HEK293T (cell line): ENCODE measurements around the gene IL12RB2.

ENCODE experiments used
- ARNT ChIP-seq: fragments of 450-650 bp; IDR thresholded peaks from 2 replicates; pipeline ENCODE4 v1.6.1; 2017; ENCODE audit warnings: mild to moderate bottlenecking
- BHLHE40 ChIP-seq: fragments of 450-650 bp; IDR thresholded peaks from 2 replicates; pipeline ENCODE4 v1.6.1; 2016; ENCODE audit warnings: mild to moderate bottlenecking, moderate library complexity, borderline replicate concordance
- CTBP1 ChIP-seq: fragments of 450-650 bp; IDR thresholded peaks from 2 replicates; pipeline ENCODE4 v1.6.1; 2016; ENCODE audit warnings: borderline replicate concordance
- ELF4 ChIP-seq: fragments of 450-650 bp; IDR thresholded peaks from 2 replicates; pipeline ENCODE4 v1.6.1; 2017; ENCODE audit warnings: antibody characterized with exemption
- FOXA1 ChIP-seq: fragments of 450-650 bp; IDR thresholded peaks from 2 replicates; pipeline ENCODE4 v1.6.1; 2016; ENCODE audit warnings: mild to moderate bottlenecking
- FOXK2 ChIP-seq: fragments of 450-650 bp; IDR thresholded peaks from 2 replicates; pipeline ENCODE4 v1.6.1; 2016; ENCODE audit warnings: mild to moderate bottlenecking
- FOXM1 ChIP-seq: fragments of 450-650 bp; IDR thresholded peaks from 2 replicates; pipeline ENCODE4 v1.6.1; 2017; ENCODE audit warnings: mild to moderate bottlenecking, borderline replicate concordance
- HDGF ChIP-seq: fragments of 450-650 bp; IDR thresholded peaks from 2 replicates; pipeline ENCODE4 v1.6.1; 2017; ENCODE audit warnings: antibody characterized with exemption, borderline replicate concordance
- SP1 ChIP-seq: fragments of 450-650 bp; IDR thresholded peaks from 2 replicates; pipeline ENCODE4 v1.6.1; 2017
- TARDBP ChIP-seq: fragments of 450-650 bp; IDR thresholded peaks from 2 replicates; pipeline ENCODE4 v1.6.1; 2016
- ZNF384 ChIP-seq: fragments of 450-650 bp; IDR thresholded peaks from 2 replicates; pipeline ENCODE4 v1.6.1; 2016
- TF ChIP-seq, protein P1 (sequence below): fragments of 450-650 bp; IDR thresholded peaks from 2 replicates; pipeline ENCODE4 v1.6.1; 2016

- TF ChIP-seq BHLHE40 (no peak), TARDBP (no peak), FOXK2 (no peak), ZNF384 (no peak), CTBP1 (no peak), ELF4 (no peak), FOXA1 (no peak), ARNT (no peak), FOXM1 (no peak), SP1 (no peak), HDGF (no peak)
- TF ChIP-seq, protein P1, sequence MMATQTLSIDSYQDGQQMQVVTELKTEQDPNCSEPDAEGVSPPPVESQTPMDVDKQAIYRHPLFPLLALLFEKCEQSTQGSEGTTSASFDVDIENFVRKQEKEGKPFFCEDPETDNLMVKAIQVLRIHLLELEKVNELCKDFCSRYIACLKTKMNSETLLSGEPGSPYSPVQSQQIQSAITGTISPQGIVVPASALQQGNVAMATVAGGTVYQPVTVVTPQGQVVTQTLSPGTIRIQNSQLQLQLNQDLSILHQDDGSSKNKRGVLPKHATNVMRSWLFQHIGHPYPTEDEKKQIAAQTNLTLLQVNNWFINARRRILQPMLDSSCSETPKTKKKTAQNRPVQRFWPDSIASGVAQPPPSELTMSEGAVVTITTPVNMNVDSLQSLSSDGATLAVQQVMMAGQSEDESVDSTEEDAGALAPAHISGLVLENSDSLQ = no peak
These were observed 76.4 kb downstream of the IL12RB2 start for GRCh38 chr1:67383999-67384638.
